ENCODE measurements around the gene NR4A1.
A peak's percentile ranks its signal among the peaks of the same experiment; 100 is the strongest.

The NR4A1 gene

DNA sequence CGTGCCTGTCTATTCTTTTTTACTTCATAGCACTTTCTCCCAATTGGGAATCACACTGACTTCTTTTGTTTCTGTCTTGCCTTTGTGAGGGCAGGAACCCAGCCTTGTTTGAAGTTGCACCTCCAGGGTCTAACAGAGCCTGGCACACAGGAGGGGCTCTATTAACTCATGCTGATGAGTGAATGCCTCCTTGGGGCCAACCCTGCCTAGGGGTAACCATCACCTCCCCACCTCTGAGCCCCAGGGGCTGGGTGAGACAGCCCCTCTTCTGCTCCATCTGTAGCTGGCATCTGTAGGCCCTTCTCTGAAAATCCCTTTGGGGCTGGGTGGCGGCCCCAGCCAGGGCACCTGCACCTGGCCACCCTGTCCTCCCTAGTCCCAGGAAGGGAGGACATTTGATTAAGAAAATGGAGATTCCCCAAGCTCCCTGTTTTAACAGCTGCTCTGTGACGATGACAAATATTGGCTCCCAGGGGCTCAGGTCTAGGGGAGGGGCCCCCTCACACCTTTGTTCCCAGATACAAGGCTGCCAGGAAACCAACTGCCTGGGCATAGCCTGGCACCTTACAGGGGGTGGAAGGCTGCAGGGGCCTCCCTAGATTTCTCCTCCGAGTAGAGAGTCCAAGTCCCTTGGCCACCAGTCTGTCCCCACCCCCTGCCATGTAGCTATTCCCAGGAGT is 32.7 kb upstream of the NR4A1 start:
- no peak for DNase-seq

DNA sequence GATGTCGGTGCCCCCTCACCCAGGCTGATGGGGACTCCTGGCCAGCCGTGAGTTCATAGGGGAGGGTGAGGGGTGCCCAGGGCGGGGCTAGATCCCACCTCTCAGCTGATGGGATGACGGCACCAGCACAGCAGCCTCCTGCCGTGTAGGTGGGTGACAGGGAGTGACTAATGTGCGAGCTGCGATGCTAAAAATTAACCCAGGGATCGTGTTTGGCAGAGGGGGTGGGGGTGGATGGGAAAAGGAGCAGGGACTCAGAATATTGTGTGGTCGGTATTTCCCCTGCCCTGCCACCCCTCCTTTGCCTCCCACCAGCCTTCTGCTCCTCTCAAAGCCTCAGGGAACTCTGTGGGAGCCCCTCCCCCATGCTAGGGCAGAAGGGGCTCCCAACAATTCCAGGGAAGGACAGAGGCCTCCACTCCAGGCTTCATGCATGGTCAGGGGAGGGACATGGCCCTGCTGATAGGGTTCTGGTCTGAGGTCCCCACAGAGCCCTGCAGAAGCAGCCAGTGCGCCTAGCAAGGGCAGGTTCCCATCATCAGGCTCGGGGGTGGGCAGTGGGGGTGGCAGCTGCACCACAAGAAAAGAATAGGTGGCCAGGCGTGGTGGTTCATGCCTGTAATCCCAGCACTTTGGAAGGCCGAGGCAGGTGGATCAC is 32.0 kb upstream of the NR4A1 start:
- DNase-seq, result no peak

- DNase-seq, result peak; percentile 55 to 57
Measured at GRCh38 chr12:52020539-52021336, 30.5 kb upstream of the NR4A1 start.

GRCh38 chr12:52022841-52023181 is 28.4 kb upstream of the NR4A1 start:
- DNase-seq, result no peak

DNA sequence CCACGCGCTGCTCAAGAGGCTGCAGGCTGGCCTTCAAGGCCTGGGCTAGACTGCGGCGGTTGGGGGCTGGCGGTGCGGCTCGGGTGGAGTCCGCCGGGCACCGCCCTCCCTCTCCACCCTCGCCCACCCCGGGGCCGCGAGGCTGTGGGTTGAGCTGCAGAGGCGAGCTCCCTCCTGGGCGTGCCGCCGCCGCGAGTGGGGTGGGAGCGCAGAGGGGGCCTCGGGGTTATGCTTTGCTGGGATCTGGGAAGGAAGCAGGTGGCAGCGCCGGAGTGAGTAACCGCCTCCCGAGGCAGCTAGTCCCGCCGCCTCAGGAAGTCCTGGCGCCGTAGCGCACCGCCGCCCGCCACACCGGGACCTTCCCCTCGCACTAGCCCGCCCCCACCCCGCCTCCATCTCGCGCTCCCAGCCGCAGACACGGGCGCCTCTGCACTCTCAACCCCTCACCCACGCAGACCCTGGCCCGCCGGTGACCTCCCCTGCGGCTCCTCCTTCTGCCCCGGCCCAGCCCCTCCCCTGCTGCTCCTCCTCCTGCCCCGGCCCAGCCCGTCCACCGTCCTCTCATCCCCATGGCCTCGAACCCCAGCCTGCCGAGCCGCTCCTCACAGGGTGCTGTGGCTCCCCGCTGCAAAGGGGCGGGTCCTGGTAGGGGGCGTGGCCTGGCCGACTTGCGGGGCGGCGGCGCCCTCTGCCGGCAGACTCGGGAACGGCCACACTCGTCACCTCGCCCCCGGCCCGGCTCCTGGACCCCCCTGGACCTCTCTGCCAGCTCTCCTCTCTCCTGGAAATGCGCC is 27.9 kb upstream of the NR4A1 start:
- peak; percentile 85 to 95 for DNase-seq

DNA sequence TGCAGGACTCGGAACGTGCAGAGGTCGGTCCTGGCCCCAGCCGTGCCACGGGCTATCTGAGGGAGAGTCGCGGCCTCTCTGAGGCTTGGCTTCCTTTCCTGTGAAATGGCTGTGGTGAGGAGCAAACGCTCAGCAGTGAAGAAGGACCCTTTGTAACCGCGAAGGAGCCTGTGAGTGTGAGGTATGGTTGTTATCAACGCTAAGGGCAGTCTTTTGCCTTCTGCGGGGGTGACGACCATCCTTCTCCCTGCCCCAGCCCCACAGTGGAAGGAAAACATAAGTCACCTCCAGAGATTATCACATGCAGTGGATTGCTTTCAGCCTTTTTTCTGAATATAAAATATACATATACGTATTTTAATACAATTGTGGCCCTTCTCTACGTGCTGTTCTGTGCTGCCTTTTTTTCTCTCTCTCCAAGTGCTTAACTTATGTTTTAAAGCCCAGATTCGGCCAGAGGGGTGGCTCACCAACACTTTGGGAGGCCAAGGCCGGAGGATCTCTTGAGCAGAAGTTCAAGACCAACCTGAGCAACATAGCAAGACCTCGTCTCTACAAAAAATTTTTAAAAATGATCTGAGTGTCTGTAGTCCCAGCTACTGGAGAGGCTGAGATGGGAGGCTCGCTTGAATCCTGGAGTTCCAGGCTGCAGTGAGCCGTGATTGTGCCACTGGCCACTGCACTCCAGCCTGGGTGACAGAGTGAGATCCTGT is 27.1 kb upstream of the NR4A1 start:
- peak in 1 of 2 experiments; percentile 34 for DNase-seq

- peak; percentile 32 to 45 for DNase-seq
Measured at GRCh38 chr12:52024845-52025230, 26.4 kb upstream of the NR4A1 start.

- no peak for DNase-seq
Measured at GRCh38 chr12:52026263-52026662, 25.0 kb upstream of the NR4A1 start.

DNA sequence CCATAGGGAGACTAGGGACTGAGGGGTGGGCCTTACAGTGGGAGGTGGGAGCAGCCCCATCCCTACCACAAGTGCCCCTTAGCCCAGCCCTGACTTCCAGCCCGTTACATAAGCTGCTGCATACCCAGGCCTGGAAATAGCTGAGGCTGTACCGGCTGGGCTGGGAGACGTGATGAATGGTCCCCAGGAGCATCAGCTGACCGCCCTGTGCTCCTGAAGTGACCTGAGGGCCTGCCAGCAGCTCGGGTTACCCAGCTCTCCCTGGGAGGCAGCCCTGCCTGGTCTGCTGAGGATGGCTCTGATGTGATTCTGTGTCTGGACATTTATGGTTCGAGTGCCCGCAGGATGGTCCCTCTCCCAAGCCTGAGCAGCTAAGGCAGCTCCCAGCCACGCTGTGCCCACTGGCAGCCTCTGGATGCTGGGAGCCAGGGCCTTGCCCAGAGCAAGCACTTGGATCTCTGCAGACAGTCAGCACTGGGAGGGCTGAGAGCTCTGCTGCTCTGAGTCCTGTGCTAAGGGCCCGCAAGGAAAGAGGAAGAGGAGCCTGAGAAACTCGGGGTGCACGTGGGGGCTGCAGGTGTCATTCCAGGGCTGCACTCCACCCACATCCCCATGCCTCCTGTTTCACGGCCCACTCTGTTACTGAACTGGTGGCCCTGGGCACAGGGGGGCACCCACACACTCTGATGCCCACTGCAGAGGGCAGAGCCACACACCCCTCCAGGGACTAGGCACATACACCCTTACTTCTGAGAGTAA is 24.0 kb upstream of the NR4A1 start:
- no peak for DNase-seq

DNA sequence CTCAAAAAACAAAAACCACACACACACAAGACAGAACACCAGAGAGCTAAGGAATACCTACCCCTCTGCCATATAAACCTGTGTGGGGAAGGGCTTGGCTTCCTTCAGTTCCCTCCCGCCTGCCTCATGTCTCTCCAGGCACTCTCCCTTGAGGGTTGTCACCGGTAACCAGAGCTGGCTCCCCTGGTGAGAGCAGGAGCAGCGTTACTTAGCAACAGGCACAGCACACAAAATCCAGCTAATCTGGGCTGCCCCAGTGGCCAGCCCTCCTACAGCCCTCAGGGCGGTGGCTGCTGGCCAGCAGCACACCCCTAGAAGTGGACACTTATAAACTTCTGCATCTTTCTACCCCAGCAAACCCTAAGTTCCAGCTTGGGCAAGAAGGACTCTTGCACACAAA is 21.6 kb upstream of the NR4A1 start:
- no peak for DNase-seq

GRCh38 chr12:52032446-52032803 is 18.8 kb upstream of the NR4A1 start:
- no peak for DNase-seq

DNA sequence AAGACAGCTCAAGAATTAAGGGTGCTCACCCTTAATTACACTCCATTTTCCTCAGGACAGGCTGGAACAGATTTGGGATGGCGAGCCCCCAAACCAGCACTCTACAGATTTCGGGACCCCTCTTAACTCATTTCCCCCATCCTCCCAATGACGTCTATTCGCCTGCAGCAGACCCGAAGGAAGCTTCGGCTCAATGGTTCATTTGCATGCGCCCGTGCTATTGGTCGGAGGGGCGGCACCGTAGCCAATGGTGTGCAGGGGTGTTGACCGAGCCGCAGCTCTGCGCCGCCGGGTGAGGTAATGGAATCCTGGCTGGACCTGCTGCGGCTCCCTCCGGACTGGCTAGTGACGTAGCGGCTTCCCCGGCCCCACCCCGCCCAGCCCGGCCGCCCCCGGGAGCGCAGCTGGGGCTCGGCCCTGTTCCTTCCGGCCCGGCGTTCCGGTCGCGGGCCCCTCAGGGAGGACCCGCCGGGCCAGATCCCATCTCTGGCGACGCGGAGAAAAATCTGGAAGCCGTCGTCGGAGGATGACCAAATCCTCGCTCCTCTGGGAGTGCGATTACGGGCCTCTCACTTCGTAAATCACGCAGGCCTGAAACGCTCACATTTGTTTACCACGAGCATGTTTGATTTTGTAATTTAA is 18.3 kb upstream of the NR4A1 start:
- DNase-seq, result peak; percentile 83 to 87

GRCh38 chr12:52033446-52034140 is 17.6 kb upstream of the NR4A1 start:
- no peak for DNase-seq

DNA sequence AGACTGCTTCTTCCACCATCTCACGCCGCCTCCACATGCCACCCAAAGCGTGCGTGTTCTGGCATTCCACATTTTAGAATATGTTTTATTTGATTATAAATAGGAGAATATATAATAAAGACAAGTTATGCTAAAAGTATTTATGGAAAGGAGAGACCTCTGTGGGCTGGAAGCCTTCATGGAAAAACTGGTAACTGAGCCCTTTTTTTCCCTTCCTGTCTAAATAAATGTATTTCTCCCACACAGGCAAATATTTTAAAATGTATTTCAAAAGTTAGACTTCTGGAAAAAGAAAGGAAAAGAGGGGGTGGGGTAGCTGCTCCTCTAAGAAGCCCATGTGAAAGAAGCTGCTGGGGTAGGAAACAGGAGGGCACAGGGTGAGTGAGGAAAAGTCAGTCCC is 16.1 kb upstream of the NR4A1 start:
- DNase-seq, result no peak

DNA sequence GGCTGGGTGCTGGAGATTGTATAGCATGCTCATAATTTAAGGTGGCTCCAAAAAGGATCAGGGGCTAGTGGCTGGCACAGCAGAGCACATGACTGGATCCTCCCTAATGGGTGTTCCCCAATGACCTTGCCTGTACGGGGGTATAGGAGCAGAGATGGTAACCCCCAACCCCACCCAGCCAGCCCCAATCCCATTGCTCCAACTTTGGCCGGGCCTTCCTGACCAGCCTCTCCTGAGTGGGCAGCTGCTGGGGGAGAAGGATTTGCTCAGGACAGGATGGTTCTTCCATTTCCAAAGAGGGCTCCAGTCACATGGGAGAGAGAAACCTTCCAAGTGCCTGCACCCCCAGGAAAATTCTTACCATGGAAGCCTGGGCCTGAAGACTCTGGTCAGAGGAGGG is 15.3 kb upstream of the NR4A1 start:
- DNase-seq, result no peak

DNA sequence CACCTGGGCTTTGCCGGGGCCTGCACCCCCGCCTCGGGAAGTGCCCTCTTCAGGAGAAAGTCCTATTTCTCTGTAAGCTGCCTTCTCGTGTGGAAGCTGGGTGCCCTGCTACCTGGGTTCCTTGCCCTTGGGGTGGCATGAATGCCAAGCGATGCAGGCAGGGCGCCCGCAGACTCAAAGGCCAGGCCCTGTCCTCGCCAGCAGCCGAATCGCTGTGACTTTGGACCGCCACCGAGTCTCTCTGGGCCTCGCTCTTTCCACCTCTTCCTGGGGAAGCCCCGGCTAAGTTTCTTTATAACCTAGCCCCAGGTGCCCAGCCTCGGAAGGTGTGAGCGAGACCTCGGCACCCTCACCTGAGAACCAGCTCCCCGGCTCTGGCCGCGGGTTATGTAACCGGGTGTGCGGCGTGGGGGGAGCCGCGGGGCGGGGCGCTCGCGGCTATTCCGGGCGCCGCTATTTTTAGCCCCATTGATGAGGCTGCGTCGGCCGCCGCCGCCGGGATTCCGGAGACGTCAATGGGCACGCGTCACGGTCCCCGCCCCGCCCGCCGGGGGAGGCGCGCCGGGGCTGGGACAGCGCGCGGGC is 14.6 kb upstream of the NR4A1 start:
- DNase-seq, result peak; percentile 76 to 86

- DNase-seq, result peak in 1 of 2 experiments; percentile 18
Measured at GRCh38 chr12:52037248-52037861, 13.9 kb upstream of the NR4A1 start.

DNA sequence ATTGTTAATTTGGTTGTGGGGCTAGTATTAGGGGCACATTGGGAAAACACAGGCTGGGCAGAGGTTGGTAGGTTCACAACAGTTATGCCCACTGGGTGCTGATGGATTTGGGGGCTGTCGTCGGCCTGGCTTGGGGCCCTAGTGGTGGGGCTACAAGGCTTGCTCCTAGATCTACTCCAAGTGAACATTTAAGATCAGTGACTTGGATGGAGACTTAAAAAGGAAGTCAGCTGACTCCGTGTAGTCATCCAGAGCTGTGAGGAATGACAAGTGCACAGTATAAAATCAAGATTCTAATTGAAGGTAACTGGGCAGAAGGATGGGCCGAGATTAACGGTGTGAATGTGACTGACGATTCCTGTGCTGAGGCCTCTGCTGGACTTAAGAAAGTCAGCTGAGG is 12.8 kb upstream of the NR4A1 start:
- no peak for DNase-seq

DNA sequence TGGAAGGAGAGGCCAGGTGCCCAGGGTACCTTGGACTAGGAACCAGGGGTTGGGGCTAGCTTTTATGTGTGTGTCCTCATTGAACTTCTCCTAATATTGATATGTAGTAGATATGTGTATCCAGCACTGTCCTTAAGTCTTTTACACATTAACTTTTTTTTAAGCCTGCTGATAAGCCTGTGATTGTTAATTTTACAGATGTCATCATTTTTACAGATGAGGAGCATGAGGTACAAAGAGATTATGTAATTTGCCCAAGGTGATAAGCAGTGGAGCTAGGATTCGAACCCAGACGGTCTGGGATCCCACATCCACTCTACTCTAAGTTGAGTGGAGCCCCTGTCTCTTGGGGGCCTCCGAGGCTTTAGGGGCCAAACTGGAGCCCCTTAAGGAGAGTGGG is 10.2 kb upstream of the NR4A1 start:
- DNase-seq, result no peak

DNA sequence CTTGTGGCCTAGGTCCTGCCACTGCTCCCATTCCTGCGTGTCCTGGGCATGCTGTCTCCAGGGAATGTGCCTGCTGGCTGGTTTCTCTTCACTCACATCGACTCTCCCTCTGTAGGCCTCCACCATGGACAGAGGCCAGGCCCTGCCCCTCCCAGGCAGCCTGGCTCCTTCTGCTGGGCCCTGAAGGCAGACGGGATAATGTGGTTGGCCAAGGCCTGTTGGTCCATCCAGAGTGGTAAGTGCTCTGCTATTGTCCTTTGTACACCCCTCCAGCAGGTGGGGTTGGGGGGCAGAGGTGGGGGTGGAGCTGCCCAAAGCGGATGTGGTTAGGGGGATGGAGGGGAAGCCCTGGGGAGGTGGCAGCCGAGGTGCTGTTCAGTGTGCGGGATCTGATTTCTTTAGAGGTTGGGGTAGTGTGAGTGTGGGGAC is 9.5 kb upstream of the NR4A1 start:
- peak; percentile 21 to 47 for DNase-seq

All from stimulated activated CD4-positive, alpha-beta T cell treated with anti-CD3 and anti-CD28 coated beads, Interleukin-4, amount 100 ng/mL, for 4 hours (primary cell).